Calu3 (cell line): ENCODE data around the gene BCL7A. TPM values are rescaled to one million over a fixed set of nuclear protein-coding genes. Genes with fewer than 3 reads are reported as not detected.
"Not testable (repeated sequence)": the region's sequence is repeated elsewhere in the genome, so short reads cannot be mapped to it uniquely, and the experiment has no call there.

Source experiments
- BruUV-seq: library from RNA; stranded (reverse); fragments of 400-500 nt; replicated peaks from 2 replicates; lab custom pipeline; 2021; lab: Mats Ljungman, UMichigan
- CTCF ChIA-PET: fragments of 300-600 bp; sonication (Branson Sonifier 250); formaldehyde crosslinking; loops from one replicate; lab custom pipeline; 2022; ENCODE audit warnings: antibody characterized with exemption; lab: Charles Lee
- DNase-seq: peaks from one replicate; pipeline ENCODE4 v3.0.0; 2022
- H3K27ac Mint-ChIP-seq: one replicate; pipeline ENCODE4 v1.8.0; 2022; ENCODE audit warnings: mixed read lengths; ENCODE audit not compliant: unreplicated experiment
- H3K27me3 Mint-ChIP-seq: one replicate; pipeline ENCODE4 v1.8.0; 2022; ENCODE audit warnings: mixed read lengths; ENCODE audit not compliant: unreplicated experiment
- H3K36me3 Mint-ChIP-seq: one replicate; pipeline ENCODE4 v1.8.0; 2022; ENCODE audit warnings: mild to moderate bottlenecking, moderate library complexity, mixed read lengths; ENCODE audit not compliant: insufficient read depth, unreplicated experiment
- H3K4me1 Mint-ChIP-seq: one replicate; pipeline ENCODE4 v1.8.0; 2022; ENCODE audit warnings: mild to moderate bottlenecking, low read depth, mixed read lengths; ENCODE audit not compliant: unreplicated experiment
- H3K4me3 Mint-ChIP-seq: one replicate; pipeline ENCODE4 v1.8.0; 2022; ENCODE audit warnings: mild to moderate bottlenecking, low read depth, moderate library complexity, mixed read lengths; ENCODE audit not compliant: unreplicated experiment
- H3K9me3 Mint-ChIP-seq: one replicate; pipeline ENCODE4 v1.8.0; 2022; ENCODE audit warnings: low read depth, mixed read lengths; ENCODE audit not compliant: unreplicated experiment
- intact Hi-C: fragments of 100-400 bp; cut with micrococcal nuclease; formaldehyde crosslinking; loops from one replicate; pipeline ENCODE4 v1.10.0; 2022; ENCODE audit not compliant: unreplicated experiment
- total RNA-seq: library from RNA; stranded (reverse); gene quantifications from 2 replicates; pipeline ENCODE4 v1.2.3, GENCODE V29; 2022
- TF ChIP-seq, protein P1 (sequence below): fragments of 200-600 bp; IDR thresholded peaks from one replicate; pipeline ENCODE4 v1.8.0; 2022; ENCODE audit warnings: antibody characterized with exemption; ENCODE audit not compliant: unreplicated experiment

Gene BCL7A
- total RNA-seq, 1 experiment from 2014 or later, result 21.0 TPM

DNA sequence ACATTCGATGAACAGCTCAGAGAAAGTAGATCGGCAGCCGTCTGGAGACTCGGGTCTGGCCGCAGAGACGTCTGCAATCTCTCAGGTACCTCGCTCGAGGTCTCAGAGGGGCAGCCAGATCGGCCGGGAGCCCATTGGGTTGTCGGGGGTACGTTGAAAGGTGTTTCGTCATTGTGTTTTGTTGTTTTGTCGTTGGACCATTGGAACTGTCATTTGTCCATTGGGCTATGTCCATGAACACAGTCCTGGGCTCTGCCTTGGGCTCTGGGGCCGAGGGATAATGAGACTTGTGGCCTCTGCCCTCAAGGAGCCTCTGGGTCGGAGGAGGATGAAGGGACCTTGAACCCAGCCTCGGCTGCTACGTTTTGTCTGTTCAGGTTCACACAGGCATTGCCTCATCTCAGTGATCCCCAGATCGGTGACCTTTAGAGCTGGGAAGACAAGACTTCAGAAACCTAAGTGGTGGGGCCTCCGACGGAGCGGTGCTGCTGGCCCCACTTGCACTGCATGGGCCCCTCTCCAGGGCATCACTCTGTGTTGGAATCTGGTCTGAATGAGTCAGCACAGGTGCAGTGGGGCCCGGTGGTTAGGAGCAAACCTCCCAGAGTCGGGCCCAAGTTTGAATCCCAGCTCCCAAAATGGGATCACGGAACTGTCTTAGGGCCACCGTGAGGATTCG lies 33.3 kb downstream of the BCL7A start:
- no peak overlapping the region for H3K27ac Mint-ChIP-seq
- CTCF ChIA-PET, result interaction anchor here (0.6 to 2.2 kb wide), 10 partner anchors 8 to 149 kb away, joined by 3 to 20 read pairs (median 4); partner anchors contain the start of gene B3GNT4
- no peak overlapping the region for H3K4me3 Mint-ChIP-seq
- H3K27me3 Mint-ChIP-seq, result no peaks in the 10 kb centered on the region
- intact Hi-C loops, result loop anchor here (1.0 kb wide), 2 partner anchors 68 to 136 kb away; no protein-coding TSS in a partner anchor
- TF ChIP-seq, protein P1, sequence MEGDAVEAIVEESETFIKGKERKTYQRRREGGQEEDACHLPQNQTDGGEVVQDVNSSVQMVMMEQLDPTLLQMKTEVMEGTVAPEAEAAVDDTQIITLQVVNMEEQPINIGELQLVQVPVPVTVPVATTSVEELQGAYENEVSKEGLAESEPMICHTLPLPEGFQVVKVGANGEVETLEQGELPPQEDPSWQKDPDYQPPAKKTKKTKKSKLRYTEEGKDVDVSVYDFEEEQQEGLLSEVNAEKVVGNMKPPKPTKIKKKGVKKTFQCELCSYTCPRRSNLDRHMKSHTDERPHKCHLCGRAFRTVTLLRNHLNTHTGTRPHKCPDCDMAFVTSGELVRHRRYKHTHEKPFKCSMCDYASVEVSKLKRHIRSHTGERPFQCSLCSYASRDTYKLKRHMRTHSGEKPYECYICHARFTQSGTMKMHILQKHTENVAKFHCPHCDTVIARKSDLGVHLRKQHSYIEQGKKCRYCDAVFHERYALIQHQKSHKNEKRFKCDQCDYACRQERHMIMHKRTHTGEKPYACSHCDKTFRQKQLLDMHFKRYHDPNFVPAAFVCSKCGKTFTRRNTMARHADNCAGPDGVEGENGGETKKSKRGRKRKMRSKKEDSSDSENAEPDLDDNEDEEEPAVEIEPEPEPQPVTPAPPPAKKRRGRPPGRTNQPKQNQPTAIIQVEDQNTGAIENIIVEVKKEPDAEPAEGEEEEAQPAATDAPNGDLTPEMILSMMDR, result no peak
- peaks cover 9% of the 10 kb centered on the region for H3K4me1 Mint-ChIP-seq
- DNase-seq, result no peak
- no TSS peak for BruUV-seq
- H3K36me3 Mint-ChIP-seq, result peaks cover 25% of the 10 kb centered on the region
- H3K9me3 Mint-ChIP-seq, result no peaks in the 10 kb centered on the region

DNA sequence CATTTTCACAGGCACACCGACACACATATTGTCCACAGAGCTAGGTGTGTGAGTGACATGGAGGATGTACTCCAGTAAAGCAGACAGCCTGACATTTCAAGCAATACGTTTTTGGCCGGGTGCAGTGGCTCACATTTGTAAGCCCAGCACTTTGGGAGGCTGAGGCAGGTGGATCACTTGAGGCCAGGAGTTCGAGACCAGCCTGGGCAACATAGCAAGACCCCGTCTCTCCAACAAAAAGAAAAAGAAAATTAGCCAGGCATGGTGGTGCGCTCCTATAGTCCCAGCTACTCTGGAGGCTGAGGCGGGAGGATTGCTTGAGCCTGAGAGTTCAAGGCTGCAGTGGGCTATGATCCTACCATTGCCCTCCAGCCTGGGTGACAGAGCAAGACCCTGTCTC lies 34.7 kb downstream of the BCL7A start:
- not testable (repeated sequence) for H3K27ac Mint-ChIP-seq

GRCh38 chr12:122057007-122057735 lies 35.5 kb downstream of the BCL7A start:
- BruUV-seq, result no TSS peak
- TF ChIP-seq, protein P1, result no peak
- H3K9me3 Mint-ChIP-seq, result no peaks in the 10 kb centered on the region
- H3K4me1 Mint-ChIP-seq, result peaks cover 9% of the 10 kb centered on the region
- no peak overlapping the region for H3K4me3 Mint-ChIP-seq
- DNase-seq, result no peak
- CTCF ChIA-PET, result no interaction called here
- H3K36me3 Mint-ChIP-seq, result peaks cover 30% of the 10 kb centered on the region
- intact Hi-C loops, result no loop called here
- no peak overlapping the region for H3K27ac Mint-ChIP-seq
- H3K27me3 Mint-ChIP-seq, result no peaks in the 10 kb centered on the region

More for the DNA sequence above, 34.7 kb downstream of the BCL7A start:
- H3K4me3 Mint-ChIP-seq, DNase-seq, H3K4me1 Mint-ChIP-seq, intact Hi-C loops, H3K27me3 Mint-ChIP-seq, BruUV-seq, CTCF ChIA-PET, H3K9me3 Mint-ChIP-seq: not testable (repeated sequence)
- H3K36me3 Mint-ChIP-seq, result peaks cover 22% of the 10 kb centered on the region

DNA sequence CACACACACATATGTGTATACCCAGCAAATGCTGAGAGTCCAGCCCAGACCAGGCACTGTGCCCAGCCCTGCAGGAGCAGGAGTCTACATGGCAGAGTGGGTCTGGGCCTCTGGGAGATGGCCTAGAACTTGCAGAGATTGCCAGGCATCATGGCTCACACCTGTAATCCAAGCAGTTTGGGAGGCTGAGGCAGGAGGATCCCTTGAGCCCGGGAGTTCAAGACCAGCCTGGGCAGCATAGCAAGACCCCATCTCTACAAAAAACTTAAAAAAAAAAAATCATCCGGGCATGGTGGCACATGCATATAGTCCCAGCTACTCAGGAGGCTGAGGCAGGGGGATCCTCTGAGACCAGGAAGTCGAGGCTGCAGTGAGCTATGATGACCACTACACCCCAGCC lies 36.1 kb downstream of the BCL7A start:
- BruUV-seq, result no TSS peak
- peaks cover 12% of the 10 kb centered on the region for H3K4me1 Mint-ChIP-seq
- H3K36me3 Mint-ChIP-seq, result peaks cover 30% of the 10 kb centered on the region
- H3K9me3 Mint-ChIP-seq, result no peaks in the 10 kb centered on the region
- H3K27ac Mint-ChIP-seq, result no peak overlapping the region
- H3K27me3 Mint-ChIP-seq, result no peaks in the 10 kb centered on the region
- CTCF ChIA-PET, result no interaction called here
- DNase-seq, result no peak
- no peak overlapping the region for H3K4me3 Mint-ChIP-seq
- TF ChIP-seq, protein P1, result no peak
- intact Hi-C loops, result no loop called here
